DMS79 (cell line): Measurements from ENCODE around the gene CEMP1.
"Not testable (repeated sequence)": the region's sequence is repeated elsewhere in the genome, so short reads cannot be mapped to it uniquely, and the experiment has no call there.

ENCODE experiments used
- DNase-seq: peaks from one replicate; lab custom pipeline; 2025; lab: John Stamatoyannopoulos, UW

CEMP1 gene, protein sequence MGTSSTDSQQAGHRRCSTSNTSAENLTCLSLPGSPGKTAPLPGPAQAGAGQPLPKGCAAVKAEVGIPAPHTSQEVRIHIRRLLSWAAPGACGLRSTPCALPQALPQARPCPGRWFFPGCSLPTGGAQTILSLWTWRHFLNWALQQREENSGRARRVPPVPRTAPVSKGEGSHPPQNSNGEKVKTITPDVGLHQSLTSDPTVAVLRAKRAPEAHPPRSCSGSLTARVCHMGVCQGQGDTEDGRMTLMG

DNA sequence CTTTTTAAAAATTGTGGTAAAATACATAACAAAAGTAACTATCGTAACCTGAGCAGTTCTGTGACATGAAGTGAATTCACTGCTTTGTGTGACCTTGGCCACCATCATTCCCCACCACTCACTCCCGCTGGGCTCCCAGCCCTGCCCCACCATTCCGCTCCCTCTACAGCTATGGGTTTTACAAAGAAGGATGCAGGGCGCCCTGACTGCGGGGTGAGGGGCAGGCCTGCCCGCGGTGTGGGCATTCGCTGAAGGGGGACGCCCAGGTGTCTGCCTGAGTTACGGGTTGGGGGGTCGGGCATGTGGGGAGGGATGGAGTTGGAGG, at the start of gene CEMP1:
TSS of gene CEMP1 (minus strand) at position 38 of the 325 bp plus-strand sequence. CDS start 335 bp downstream, outside the sequence.
- no peak for DNase-seq

DNA sequence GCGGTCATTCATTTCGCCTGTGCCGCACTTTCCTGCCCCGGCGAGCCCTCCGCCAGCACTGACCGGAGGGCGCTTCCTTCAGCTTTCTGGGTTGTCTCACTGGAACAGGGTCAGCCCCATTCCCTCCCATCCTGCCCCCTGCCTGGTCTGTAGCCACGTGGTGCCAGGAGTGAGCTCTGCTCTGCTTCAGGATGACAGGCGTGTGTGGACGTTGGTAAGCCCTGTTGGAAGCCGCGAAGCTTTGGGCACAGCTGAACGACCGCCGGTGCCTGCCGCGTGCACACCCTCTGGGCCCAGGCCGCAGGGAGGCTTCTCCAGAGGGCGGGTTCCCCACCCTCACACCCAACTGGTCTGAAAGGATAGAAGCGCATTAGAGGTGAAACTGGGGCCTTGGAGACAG, 49.6 kb upstream of the CEMP1 start:
- DNase-seq: not testable (repeated sequence)

DNA sequence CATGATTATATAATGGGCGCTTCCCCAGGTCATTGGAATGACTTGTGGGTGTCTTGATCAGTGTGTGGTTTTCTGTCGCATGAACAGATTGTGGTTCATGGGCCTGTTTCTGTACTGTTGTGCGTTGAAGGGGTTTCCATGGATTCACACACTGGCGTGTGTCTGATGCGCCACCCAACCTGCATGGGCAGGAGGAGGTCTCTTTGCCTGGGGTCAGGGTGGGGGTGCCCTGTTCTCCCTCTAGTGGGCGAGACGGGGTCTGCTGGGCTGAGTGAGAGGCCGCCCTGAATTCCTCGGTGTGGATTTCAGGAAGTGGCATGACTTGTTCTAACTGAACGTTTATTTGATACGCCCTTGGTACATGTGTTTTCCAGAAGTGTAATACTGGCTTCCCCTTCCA, 48.9 kb upstream of the CEMP1 start:
- not testable (repeated sequence) for DNase-seq

DNA sequence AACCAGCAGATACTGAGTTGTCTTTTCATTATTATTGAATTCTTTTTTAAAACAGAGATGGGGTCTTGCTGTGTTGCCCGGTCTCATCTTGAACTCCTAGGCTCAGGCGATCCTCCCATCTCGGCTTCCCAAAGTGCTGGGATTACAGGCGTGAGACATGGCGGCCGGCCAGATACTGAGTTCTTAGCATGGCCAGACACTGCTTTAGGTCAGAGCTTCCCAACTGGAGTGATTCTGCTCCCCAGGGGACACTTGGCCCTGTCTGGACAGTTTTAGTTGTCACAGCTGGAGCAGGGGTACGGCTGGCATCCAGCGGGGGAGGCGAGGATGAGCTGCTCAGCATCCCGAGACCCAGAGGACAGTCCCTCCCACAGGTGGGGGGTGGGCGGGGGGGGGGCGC, 47.7 kb upstream of the CEMP1 start:
- DNase-seq: not testable (repeated sequence)

DNA sequence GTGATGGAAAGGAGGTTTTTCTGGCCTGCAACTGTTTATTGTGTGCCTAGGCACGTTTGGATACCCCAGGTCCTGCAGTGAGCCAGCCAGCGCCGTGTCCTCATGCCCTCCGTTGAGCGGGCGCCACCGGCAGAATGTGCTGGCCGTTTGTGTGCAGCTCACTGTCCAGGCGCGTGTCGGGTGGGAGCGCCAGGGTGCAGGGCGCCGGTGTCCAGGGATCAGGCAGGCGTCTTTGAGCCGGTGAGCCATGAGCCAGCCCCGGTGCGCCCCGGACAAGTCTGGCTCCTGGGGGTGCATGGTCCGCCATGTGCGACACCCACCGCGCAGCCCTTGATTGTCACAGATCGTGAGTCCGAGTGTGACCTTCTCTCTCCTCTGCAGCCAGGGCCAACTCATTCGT, 45.8 kb upstream of the CEMP1 start:
- DNase-seq: not testable (repeated sequence)

DNA sequence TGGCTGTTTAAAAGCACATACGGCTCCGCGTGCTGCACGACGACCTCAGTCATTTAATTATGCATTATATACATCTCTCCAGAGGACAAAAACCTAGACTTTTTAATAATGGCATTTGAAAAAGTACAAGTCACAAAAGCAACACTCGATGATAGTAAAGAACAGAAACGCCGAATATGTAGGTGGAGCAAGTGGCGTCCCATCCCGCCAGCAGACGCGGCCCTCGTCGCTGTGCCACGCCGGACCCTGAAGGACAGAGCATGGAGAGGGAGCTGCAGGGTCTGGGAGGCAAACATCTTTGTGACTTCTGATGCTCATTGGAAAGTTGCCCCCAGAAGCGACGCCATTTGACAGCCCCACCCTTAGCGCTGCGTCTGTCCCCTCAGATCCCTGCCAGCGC, 44.6 kb upstream of the CEMP1 start:
- DNase-seq: not testable (repeated sequence)

DNA sequence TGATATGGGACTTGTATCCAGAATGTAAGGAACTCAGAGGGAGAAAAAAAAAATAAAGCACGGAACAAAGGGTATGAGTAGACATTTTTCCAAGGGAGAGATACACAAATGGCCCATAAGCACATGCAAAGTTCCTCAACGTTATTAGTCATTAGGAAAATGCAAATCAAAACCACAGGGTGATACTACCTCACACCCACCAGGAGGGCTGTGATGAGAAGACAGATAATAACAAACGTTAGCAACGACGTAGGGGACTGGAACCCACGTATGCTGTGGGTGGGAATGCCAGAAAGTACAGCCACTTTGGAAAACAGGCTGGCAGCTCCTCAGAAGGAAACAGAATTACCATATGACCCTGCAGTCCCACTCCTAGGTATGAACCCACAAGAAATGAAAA, 41.5 kb upstream of the CEMP1 start:
- not testable (repeated sequence) for DNase-seq

DNA sequence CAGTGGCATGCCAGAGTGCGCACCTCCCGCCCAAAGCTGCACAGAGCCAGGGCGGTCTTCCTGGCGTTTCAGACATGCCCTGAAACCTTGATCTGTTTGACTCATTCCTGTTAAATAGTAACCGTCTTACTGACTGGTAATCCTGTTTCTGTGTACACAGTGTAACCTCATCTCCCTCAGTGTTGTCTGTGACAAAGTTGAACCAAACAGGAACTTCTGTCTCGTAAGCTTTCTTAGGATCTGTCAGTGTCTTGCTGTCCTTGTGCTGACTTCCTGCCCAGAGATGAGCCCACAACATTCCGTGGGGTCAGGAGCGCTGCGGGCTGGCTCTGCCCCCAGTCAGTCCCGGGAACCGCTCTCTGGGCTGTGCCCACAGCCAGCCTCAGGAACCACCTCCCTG, 37.4 kb upstream of the CEMP1 start:
- not testable (repeated sequence) for DNase-seq

DNA sequence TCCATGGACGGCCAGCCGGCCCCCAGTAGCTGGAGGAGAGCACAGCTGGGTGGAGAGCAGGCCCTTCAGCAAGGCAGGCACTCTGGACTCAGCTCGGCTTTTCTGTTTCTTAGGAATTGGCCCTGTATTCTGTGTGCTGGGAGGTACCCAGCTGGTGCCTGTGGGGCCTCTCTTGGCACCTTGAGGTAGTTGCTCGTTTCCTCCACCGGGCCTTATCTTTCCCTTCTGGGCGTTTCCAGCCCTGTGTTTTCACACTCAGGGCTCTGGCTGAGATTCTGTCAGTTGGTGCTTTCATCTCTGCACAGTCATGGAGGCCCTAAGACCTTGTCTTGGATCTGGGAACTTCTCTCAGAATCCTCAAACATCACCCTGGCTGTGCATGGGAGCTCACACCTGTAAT, 36.3 kb upstream of the CEMP1 start:
- not testable (repeated sequence) for DNase-seq

DNA sequence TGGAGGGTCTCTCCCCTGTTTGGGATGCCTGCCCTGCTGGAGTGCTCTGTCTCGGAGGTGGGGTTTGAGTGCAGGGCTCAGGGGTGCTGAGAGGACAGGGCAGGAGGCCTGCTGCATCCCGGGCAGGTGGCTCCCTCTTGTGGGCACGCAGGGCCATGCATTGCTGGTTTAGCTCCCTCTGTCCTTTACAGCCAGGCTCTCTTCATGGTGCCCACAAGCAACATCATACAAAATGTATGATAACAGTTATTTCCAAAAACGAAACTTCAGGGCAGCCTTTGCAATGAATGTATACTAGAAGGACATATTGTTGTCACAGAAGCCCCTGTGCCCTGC, 29.6 kb upstream of the CEMP1 start:
- not testable (repeated sequence) for DNase-seq

DNA sequence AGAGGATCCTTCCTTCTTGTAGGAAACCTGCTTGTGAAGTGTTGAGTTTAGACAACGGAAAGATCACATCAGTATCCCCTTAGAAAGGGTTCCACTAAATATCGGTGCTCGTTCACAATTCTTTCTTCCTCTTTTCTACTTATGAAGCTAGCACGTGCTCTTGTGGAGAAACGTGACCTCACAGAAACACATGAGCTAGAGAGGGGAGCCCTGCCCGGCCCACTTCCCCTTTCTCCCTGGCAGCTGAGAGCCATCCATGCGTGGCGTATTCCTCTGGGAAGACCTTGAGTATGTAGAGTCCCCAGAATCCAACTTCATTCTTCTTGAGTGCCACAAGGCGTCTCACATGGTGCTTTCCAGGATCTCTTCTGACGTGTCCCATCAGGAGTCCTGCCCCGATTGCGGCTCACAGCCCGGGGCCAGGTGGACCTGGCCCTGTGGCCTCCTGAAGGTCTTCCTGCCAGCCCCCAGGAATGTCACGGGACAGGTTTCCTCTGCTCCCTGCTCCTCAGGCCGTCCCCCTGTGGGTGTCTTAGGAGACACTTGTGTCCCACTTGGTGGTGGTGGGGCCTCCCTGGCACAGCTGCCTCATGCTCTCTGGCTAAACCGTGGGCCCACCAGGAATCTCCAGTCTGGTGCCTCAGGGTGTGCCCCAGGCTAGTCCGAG, 29.1 kb upstream of the CEMP1 start:
- not testable (repeated sequence) for DNase-seq

DNA sequence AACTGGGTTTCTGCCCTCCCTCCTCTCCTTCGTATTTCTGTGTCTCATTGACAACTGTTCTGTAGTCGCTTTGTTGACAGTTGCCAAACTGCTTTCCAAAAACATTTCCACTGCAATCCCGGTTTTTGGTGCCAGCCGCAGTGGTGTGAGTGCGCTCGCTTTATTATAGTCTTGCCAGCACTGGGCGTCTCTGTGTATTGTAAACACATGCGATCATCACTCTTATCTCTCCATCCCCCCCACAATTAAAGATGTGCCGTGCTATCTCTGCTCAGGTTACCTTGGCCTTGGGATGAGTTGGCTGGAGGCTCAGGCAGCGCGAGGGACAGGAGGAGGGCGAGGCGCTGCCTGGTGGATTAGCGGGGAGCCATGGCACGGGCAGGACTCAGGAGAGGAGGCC, 25.9 kb upstream of the CEMP1 start:
- DNase-seq: not testable (repeated sequence)

DNA sequence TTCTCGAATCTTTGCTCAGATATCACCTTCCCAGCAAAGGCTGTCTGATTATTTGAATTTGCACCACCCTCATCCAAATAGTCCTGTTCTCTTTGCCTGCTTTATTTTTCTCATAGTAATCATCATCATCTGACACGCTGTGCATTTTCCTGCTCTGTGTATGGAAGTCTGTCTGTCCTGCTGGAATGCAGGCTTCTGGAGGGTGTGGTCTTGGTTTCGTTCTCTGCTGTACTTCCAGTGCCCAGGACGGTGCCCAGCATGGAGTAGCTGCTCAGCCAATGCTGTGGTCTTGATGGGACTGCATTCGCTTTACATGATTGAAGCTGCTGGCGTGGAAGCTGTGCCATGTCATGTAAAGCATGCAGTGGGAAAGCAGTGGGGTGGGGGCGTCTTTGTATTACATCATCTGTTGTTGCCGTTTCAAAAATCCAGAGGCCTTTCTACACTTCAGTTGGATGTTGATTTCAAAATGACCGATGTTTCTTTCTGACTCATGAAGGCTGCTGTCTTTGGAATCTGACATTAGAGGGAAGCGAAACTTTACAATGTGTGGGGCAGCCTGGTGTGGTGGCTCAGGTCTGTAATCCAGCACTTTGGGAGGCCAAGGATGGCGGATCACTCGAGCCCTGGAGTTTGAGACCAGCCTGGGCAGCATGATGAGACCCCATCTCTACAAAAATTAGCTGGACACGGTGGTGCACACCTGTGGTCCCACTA, 23.7 kb upstream of the CEMP1 start:
- not testable (repeated sequence) for DNase-seq

DNA sequence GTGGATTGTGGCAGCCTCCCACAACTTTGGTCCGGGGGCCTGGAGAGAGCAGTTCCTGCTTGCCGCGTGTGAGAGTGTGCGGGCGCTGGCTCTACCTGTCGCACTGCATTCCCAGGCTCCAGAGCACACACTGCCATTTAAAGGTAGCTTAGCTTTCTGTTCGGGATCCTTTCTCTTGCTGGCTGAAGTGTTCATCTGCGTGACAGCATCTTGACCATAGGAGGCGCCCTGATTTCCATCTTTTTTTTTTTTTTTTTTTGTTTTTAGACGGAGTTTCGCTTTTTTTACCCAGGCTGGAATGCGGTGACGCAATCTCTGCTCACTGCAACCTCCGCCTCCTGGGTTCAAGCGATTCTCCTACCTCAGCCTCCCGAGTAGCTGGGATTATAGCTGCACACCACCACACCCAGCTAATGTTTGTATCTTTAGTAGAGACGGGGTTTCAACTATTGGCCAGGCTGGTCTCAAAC, 20.2 kb upstream of the CEMP1 start:
- DNase-seq: not testable (repeated sequence)

DNA sequence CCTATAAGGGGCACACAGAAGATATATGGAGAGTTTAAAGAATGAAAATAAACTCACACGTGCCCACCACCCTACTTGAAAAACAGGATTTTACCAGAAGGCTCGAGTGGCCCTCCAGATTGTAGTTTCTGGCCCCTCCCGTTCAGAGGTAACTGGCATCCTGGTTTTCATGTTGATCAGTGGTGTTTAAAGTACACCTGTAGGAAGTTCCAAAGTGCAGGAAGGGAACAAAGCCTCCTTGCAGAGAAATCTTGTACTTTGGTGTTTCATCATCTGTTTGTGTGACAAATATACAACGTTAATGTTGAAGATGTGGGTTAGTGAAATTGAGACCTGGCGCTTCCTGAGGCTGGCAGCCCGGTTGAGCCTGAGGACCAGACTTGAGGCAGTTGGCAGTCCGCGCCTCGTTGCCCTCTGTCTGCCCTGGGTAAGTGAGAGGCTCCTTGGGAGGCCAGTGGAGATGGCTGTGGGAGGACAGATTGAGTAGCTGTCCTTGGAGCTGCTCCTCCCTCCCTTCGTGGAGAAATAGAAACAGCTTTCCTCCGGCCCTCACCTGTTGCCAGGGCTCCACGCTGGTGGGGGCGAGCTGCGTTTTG, 19.2 kb upstream of the CEMP1 start:
- DNase-seq: not testable (repeated sequence)

DNA sequence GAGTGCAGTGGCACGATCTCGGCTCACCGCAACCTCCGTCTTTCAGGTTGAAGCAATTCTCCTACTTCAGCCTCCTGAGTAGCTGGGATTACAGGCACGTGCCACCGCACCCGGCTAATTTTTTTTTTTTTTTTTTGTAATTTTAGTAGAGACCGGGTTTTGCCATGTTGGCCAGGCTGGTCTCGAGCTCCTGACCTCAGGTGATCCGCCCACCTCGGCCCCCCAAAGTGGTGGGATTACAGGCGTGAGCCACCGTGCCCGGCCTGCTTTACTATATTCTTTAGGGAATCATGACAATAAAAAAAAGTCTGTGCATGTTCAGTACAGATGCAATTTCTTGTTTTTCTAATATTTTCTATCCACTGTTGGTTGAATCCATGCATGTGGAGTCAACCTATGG, 12.6 kb upstream of the CEMP1 start:
- DNase-seq: not testable (repeated sequence)

DNA sequence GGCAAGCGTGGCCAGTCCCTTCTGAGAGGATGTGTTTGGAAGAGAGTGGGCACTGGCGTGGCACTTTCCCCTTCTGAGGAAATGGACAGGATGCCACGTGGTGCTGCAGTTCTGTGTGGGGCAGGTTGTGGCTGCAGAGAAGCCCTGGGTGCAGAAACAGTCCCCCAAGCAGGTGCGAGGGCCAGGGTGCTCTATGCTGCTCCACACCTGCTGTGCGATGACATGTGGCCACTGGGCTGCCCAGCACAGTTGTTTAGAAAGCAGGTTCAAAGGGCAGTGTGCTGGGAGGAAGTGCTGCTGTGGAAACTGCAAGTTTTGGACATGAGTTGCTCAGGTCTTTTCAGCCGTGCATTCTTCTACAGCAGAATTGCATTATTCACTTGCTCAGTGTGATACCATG, 10.2 kb upstream of the CEMP1 start:
- DNase-seq: not testable (repeated sequence)

DNA sequence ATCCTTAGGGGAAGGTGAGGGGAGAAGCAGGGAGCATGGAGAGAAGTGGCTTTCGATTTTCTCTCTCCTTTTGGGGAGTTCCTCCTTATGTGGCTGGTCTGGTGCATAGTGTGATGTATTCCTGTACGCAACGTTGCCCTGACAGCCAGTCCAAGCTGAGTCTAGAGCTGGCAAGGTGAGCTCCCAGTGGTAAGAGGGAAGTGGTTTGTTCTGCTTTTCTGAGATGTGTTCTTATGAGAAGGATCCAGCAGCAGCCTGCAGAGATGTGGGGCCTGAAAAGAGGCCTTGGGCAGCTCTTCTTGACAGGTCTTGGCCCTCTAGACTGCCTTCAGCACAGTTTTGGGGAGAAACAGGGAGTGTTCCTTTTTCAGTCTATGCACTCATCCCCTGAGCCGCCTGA, 9.7 kb upstream of the CEMP1 start:
- not testable (repeated sequence) for DNase-seq

DNA sequence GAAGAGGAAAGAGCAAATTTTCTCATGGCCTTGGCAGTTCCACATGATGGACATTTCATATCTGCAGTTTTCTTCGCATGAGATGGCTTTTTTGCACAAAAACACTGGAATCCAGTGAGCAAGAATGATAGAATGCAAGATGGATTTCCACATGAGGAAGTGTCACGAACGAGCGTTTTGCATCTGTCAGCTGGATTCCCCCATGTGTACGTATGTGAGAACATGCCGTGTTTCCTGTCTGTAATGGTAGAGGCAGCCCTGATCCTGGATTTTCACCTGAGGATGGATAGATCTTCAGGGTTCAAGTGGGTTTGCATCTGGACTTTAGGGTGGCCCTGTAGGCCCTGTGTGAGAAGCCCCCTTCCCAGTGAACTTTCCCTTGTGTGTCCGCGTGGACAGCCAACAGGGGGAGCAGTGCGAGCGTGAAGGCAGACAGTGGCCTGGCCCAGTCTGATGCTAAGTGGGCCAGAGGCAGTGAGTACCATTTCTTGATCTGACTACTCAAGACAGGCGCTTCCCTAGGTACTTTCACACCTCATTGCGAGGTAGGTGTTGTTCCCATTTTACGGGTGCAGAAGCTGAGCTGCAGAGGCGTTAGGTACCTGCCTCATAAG, 8.7 kb upstream of the CEMP1 start:
- DNase-seq: not testable (repeated sequence)

DNA sequence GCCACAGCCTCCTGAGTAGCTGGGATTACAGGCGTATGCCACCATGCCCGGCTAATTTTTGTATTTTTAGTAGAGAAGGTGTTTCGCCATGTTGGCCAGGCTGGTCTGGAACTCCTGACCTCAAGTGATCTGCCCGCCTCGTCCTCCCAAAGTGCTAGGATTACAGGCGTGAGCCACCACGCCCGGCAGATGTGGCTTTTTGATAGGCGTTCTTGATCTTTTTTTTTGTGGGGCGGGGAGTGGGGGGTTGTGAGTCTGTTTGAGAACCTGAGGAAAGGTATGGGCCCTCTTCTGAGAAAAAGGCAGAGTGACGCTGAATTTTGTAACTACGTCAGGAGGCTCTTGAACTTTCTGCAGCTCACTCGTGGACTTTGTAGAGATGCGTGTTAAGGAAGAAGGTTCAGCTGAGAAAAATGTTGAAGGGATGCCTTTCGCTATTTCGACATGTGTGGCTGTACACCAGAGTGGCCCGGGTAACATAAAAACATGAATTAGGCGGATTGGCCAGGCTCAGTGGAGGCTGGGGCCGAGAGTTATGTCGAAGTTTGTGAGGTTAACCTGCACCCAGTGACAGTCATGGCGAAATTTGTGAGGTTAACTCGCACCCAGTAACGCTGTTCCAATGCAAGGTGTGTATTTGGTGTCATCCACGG, 8.1 kb upstream of the CEMP1 start:
- not testable (repeated sequence) for DNase-seq

DNA sequence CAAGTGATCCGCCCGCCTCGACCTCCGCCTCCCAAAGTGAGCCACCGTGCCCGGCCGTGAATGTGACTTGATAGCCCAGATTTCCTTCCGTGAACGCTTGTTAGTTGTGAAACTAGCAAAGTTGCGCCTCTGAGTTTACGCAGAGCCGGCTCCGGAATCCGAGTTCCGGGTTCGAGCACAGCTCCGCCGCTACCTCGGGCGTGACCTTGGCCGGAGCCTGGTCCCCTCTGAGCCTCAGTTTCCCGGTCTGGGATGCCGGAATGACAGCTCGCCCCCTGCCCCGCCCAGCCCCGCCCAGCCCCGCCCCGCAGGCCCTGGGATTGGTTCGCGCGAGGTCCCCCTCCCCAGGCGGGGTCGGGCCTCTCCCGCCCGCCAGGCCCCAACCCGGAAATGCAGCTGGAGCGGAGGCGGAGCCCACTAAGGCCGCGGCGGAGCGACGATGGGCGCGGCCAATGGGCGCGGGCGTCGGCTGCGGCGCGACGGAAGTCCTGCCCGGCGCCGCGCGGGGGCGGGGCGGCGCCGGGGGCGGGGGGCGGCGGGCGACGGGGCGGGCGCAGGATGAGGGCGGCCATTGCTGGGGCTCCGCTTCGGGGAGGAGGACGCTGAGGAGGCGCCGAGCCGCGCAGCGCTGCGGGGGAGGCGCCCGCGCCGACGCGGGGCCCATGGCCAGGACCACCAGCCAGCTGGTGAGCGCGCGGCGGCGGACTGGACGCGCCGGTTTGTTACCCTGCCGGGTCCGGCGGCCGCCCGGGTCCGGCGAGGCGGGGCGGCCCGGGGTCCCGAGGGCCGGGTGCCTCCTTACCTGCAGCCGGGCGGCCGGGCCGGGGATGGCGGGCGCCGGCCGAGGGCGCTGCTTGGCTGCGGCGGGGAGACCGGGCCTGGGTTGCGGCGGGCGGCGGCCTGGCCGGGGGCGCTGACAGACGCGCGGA, 6.5 kb upstream of the CEMP1 start, which contains the start of gene PDPK1:
TSS of gene PDPK1 (plus strand) at position 571 of the 929 bp plus-strand sequence. CDS start at position 663, 92 bp downstream.
- DNase-seq: peak; percentile 69
